Stimulated activated CD4-positive, alpha-beta T cell treated with anti-CD3 and anti-CD28 coated beads, Interleukin-2, amount 100 ng/mL, for 48 hours (primary cell): ENCODE data around the gene SGSM1.
A peak's percentile ranks its signal among the peaks of the same experiment; 100 is the strongest.
"Not testable (repeated sequence)": the region's sequence is repeated elsewhere in the genome, so short reads cannot be mapped to it uniquely, and the experiment has no call there.

Source experiments
- DNase-seq, 2 donors: peaks; one replicate each; pipeline ENCODE4 v3.0.0-alpha.2; 2020

SGSM1 gene

GRCh38 chr22:24907101-24907500 is 101.1 kb downstream of the SGSM1 start:
- DNase-seq = not testable (repeated sequence)

GRCh38 chr22:24920029-24920428 is 114.0 kb downstream of the SGSM1 start:
- DNase-seq = no peak

DNA sequence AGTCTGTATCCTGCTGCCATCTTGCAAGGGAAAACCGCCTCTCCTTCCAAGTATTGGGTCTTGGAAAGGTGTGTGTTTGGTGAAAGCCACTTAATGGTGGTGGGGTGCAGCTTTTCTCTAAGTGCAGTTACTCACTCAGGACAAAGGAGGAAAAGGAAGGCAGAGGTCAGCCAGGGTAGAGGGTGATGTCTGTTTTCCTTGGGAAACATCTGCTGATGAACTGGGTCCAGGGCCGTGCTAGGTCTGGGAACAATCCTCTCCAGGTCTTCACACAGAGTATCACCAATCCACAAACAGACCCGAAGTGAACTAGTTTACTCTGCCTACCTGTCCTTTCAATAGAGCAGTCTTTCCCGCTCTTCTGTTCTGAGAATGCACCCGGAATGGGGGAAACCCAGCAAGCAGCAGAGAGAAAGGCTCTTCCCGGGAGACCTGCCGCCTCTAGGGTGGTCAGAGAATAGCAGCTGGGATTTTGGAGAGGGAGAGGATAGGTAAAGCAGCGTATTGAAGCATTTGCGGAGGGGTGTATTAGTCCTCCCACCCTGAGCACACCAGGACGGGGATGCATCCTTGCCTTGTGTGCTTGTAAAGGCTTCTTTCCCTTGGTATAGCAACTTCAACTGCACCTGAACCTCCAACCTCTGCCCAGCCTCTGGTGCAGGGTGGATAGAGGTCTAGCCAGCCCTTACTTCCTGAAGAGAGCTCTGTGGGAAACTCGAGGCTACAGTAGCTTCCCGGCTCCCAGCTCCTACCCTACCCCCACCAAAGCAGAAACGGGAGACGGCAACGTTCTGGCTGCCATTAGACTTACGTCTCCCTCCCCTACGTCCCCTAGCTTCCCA is 119.8 kb downstream of the SGSM1 start:
- no peak for DNase-seq

- DNase-seq = no peak
These were observed 120.4 kb downstream of the SGSM1 start for GRCh38 chr22:24926428-24926725.

DNA sequence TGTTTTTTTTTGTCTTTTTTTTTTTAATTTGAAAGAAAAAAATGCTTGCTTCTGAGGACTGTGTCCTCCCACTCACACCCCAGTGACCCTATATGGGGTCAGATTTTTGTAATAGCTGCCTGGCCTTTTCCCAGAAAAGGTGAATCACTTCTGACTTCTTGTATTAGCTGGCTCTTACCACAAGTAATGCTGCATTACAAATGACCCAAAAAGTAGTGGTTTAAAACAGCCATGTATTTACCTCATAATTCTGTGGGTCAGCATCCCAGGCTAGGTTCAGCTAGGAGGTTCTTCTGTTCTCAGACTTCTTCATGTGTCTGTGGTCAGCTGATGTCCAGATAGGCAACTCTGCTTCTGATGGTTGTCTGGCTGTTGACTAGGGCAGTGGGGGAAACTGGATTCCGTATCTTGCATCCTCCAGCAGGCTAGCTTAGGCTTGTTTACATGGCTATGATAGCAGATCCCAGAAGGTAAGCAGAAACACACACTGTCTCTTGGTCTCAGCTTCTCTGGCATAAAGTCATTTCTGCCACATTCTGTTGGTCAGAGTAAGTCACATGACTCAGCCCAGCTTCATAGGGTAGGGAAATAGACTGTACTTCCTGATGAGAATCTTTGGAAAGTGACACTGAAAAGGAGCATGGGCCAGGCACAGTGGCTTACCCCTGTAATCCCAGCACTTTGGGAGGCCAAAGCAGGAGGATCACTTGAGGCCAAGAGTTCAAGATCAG is 121.0 kb downstream of the SGSM1 start:
- DNase-seq = no peak

DNA sequence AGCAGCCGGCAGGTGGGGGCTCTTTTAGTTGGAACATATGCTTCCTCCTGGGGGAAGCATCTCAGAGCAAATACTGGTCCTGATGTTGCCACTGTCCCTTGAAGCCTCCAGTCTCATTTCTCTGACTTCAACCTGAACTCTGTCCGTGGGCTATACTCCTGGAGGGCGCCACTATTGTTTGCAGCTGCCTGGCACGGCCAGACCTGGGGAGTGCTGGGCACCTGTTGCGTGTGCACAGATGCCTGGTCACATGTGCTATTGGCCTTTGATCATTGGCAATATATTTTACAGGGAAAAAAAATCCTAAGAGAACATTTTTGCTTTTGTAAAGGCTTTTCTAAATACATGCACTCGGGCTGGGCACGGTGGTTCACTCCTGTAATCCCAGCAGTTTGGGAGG is 122.3 kb downstream of the SGSM1 start:
- DNase-seq = no peak

- DNase-seq = no peak
These were observed 124.7 kb downstream of the SGSM1 start for GRCh38 chr22:24930678-24931077.

- no peak for DNase-seq
These were observed 129.9 kb downstream of the SGSM1 start for GRCh38 chr22:24935771-24936483.

DNA sequence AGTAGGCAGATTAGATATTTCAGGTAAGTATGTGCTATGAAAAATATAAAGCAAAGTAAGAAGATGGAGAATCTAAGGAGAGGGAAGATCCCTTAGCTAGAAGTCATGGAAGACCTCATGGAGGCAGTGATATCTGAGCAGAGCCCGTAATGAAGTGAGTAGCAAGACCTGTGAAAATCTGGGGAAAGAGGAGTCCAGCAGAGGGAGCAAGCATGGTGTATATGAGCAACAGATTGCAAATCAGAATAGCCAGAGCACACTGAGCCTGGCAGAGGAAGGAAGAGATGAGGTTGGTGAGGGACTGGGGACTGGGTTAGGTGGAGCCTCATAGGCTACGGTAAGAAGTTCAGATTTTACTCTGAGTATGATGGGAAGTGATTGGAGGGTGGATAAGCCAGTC is 131.1 kb downstream of the SGSM1 start:
- DNase-seq = no peak

DNA sequence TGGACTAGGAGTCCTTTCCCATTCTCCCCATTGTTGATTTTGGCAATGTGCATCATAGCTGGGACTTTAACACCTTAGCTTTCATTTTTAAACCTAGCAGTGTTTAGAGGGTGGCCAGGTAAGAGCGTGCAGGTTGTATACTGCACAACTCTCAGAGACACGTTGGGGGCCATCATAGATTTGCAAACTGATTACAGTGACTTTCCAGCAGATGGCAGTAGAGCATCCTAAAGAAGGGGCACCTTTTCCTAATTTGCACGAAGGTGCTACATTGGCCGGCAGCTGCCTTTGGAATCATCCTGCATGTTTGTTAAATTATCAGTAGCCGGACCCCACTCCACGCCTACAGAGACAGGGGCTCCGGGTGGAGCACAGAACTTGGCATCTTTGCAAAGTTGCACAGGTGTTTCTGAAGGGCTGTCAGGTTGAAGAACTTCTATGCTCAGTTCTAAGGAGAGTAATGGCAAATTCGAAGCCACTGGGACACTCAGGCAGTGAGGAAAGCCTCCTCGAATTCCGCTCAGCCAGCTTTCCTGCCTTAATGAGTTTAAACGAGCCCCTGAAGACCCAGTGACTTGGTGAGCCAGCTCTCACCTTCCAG is 132.8 kb downstream of the SGSM1 start:
- DNase-seq = peak; percentile 14 to 25

DNA sequence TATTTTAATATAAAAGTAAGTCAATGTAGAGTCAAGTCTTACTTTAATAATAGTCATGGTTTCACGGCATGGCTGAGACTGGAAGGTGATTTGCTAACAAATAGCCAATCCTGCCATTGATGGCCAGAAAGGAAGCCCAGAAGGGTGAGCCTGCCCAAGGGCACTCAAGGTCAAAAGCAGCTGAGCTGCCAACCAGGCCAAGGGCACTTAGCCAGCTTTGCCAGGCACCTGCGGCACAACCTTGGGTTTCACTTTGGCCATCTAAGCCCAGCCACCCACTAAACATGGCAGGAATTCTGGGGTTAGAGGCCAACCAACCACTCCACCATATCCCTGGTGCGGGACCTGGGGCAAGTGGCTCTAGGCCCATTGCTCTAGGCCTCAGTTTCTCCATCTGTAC is 136.3 kb downstream of the SGSM1 start:
- no peak for DNase-seq

DNA sequence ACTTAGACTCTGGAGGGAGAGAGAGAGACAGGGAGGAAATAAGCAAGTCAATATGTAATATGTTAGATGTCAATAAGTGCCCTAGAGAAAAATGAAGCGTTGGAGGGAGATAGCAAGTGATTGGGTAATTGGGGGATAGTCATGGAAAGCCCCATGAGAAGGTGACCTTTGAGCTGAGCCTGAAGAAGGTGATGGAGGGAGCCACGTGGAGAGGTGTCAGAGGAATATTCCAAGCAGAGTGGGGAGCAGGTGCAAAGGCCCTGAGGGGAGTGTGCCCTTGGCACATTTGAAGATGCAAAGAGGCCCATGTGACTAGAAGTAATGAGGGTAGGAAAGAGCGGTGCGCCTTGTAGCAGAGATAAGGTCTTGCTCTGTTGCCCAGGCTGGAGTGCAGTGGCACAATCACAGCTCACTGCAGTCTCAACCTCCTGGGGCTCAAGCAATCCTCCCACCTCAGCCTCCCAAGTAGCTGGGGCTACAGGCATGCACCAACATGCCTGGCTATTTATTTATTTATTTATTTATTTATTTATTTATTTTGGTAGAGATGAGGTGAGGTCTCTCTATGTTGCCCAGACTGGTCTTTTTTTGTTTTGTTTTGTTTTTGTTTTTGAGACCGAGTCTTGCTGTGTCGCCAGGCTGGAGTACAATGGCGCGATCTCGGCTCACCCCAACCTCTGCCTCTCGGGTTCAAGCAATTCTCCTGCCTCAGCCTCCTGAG is 138.4 kb downstream of the SGSM1 start:
- no peak for DNase-seq

DNA sequence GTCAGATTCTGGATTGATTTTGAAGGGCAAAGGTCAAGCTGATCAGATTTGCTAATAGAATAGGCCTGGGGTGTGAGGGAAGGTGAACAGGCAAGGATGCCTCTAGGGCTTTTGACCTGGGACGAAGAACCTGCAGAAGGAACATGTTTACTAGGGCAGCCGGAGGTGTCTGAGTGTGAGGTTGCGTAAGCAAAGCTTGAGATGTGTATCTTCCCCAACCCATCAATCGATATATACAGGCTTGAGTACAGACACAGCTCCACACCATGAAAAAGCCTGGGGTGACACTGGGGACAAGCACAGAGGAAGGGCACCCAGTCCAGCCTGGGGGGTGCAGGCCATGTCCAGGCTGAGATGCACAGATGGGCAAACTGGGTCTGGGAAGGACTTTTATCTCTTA is 139.4 kb downstream of the SGSM1 start:
- DNase-seq = no peak

DNA sequence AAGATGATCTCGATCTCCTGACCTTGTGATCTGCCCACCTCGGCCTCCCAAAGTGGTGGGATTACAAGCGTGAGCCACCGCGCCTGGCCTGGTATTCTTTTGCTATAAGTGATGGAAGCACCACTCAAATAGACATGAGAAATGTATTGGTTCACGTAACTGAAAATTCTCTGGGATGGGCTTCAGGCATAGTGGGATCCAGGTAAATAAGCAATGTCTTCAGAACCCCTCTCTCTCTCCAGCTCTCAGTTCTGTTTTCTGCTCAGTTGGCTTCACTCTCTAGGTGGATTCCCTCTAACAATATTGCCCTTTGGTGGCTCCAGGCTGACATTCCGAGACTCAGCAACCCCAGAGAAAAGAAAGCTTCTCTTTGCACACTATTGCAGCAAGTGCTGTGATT is 141.4 kb downstream of the SGSM1 start:
- no peak for DNase-seq

- DNase-seq = no peak
These were observed 141.9 kb downstream of the SGSM1 start for GRCh38 chr22:24947881-24948280.

GRCh38 chr22:24948356-24949202 is 142.6 kb downstream of the SGSM1 start:
- no peak for DNase-seq

DNA sequence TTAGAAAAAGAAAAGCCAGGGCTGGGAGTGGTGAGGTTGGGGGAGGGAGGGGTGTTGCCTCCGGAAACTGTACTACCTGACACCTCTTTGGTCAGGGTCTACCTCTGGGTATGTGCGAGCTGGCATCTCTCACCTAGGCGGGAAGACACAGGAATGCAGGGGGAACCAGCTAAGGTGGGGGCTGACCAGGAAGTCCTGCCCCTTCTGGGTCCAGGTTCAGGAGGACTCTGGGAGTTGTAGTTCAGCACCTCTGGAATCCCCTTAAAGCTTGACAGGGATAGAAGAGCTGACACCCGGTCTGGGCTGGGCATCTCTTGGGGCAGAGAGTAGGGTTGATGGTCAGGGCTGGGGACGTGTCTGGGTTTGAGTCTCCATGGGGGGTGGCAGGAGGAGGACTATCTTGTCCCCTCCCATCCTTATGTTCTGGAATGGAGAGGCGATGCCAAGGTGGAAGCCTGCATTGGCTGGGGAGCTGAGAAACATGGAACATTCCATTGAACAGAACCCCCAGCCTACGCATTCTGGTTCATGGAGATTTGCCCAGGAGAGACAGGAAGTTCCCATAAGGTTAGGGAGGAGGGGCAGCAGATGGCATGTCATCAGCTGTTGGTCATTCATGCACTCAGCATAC is 144.4 kb downstream of the SGSM1 start:
- no peak for DNase-seq

DNA sequence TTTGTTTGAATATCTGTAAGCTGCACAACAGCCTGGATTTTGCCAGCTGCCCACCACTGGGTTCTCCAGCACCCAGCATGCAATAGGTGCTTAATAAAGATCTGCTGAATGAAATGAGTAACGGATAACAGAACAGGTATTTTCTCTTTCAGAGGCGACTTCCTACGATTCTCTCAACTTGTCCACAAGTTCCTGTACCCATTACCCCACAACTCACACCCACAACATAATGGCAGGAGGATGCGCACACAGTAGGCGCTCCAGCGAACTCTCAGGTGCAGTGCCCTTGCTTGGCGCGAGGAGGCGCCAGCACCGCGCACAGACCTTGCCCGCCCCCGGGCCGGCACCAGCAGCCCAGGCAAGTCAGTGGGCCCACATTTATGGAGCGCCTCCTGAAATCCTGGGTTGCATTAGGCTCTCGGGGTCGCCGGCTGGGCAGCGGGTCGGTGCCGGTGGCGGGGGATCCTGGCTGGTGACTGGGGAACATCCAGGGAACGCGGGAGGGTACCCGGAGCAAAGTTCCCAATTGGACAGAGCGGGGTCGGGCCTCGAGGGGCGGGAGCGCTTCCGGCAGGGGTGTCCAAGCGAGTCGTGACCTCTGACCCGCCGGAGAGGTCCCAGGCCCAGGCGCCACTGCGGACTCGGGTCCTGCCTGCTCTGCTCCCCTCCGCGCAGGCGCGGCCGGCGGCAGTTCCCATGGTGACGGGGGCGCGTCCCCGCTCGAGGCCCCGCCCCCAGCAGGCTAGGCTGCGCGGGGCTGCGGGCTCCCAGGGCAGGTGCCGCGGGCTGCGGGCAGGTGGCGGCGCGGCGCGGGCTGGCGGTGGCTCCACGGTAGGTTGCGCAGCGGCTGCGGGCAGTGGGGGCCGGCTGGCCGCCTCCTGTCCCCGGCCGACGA is 146.2 kb downstream of the SGSM1 start, which contains the start of gene KIAA1671:
Gene KIAA1671 (plus strand): TSS at position 775 of the 895 bp plus-strand sequence. CDS start 75,284 bp downstream, outside the sequence.
- peak; percentile 81 to 82 for DNase-seq

GRCh38 chr22:24952837-24953383 is 146.9 kb downstream of the SGSM1 start:
- no peak for DNase-seq
